Left lung (tissue), 10 donors: ENCODE measurements around the gene HIF1AN. TPM values are rescaled to one million over a fixed set of nuclear protein-coding genes. Genes with fewer than 3 reads are reported as not detected.

Experiments
- ATAC-seq: fragments of 200-7000 bp; cut with Tn5 transposase; one replicate; pipeline ENCODE4 v1.9.1; 2020; ENCODE audit warnings: moderate library complexity
- DNase-seq, 4 donors: peaks; one replicate each; pipeline ENCODE4 v3.0.0-alpha.2; 2013 to 2020
- H3K27ac ChIP-seq, 2 donors: fragments of 200-600 bp; sonication (generic) in 1 of 2; one replicate each; pipeline versions ENCODE4 v1.5.0 to v1.8.0; 2020 to 2021
- H3K27me3 ChIP-seq, 2 donors: fragments of 200-600 bp; sonication (generic) in 1 of 2; one replicate each; pipeline versions ENCODE4 v1.5.0 to v1.8.0; 2020 to 2021
- H3K36me3 ChIP-seq, 2 donors: fragments of 200-600 bp; sonication (generic) in 1 of 2; one replicate each; pipeline versions ENCODE4 v1.5.0 to v1.8.0; 2020 to 2021
- H3K4me1 ChIP-seq, 2 donors: fragments of 200-600 bp; one replicate each; pipeline ENCODE4 v1.8.0; 2021
- H3K4me3 ChIP-seq, 2 donors: fragments of 200-600 bp; sonication (generic) in 1 of 2; one replicate each; pipeline versions ENCODE4 v1.5.0 to v1.8.0; 2020 to 2021; ENCODE audit warnings: mild to moderate bottlenecking in 1 of 2
- H3K9me3 ChIP-seq, 2 donors: fragments of 200-600 bp; sonication (generic) in 1 of 2; one replicate each; pipeline versions ENCODE4 v1.5.0 to v1.8.0; 2020 to 2021
- CTCF ChIP-seq, 2 donors: fragments of 200-600 bp; sonication (generic) in 1 of 2; IDR thresholded peaks; one replicate each; pipeline versions ENCODE4 v1.5.0 to v1.8.0; 2021; ENCODE audit warnings: antibody characterized with exemption in 2 of 2
- intact Hi-C, 2 donors: fragments of 100-400 bp; cut with DNase I; formaldehyde crosslinking; loops; one replicate each; pipeline versions ENCODE4 v1.11.2 to v1.14.2; 2022
- polyA plus RNA-seq, 6 donors: library from polyadenylated mRNA; unstranded; fragments of 120-200 nt; gene quantifications; one replicate each; pipeline ENCODE4 v1.2.1, GENCODE V29; 2013; ENCODE audit not compliant: insufficient read length in 6 of 6
- total RNA-seq, 2 donors: library from RNA; stranded (reverse); fragmentation: NEBNext Ultra II Directional; extraction: Animal tissue kit (Norgen Biotek cat#: 25700); gene quantifications; one replicate each; pipeline ENCODE4 v1.2.1, GENCODE V29; 2021
- donor health status: DM: no; HTN: yes; CAD: no.
- donor health status: DM: no; HTN: no; CAD: no.

Gene HIF1AN
- total and polyA plus RNA-seq, 8 donors, result 35.7 to 41.5 (median 37.9) TPM

- H3K27me3 ChIP-seq, result no peaks in the 10 kb centered on the region
- intact Hi-C loops, result no loop called here
- no peak for ATAC-seq
- no peak overlapping the region for H3K27ac ChIP-seq
- H3K4me1 ChIP-seq, result peaks cover 0 to 28% of the 10 kb centered on the region in 2 donors
- no peak overlapping the region for H3K4me3 ChIP-seq
- no peaks in the 10 kb centered on the region for H3K9me3 ChIP-seq
- H3K36me3 ChIP-seq, result peaks cover 0 to 34% of the 10 kb centered on the region in 2 donors
- no peak for TF ChIP-seq CTCF (IDR thresholded peaks at IDR 0.05)
- no peak for DNase-seq
These were observed 26.4 kb upstream of the HIF1AN start for GRCh38 chr10:100509241-100509840.

DNA sequence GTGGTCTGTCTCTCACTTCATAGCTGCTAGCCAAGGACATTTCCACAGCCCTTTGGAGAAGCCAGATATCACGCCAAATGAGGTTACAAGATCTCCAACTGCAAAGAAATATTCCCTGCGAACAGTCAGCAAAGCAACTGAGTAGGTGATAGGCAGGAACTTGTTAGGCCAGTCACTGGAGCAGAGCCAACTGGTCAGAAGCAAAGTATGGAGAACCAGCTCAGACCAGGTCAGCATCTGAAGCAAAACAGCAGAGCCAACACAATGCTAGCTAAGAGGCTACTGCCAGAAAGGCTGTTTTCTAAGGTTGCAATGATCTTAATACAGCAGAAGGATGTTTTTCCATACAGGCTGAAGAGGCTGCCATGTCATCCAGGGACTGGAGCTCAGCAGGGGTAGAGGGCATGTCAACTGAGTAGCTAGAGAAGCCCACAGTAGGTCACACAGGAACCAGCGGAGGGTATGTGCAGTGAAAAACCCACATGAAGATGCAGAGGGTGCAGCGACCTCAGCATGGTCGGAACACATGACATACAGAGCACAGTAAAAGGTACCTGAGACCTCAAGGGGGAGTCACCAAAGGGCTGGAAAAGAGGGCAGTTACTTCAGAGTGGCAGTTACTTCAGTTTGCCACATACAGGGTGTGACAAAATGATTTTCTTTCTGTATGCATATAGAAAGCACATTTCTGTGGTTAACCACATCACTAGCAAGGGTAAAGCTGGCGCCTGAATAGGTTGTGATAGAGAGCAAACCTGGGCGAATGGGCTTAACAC, 25.0 kb upstream of the HIF1AN start:
- no peak for DNase-seq
- ATAC-seq, result no peak
- Histone ChIP-seq H3K4me3 (no peak overlapping the region), H3K27ac (peak overlapping the region in 1 of 2 donors; percentile 7), H3K36me3 (peaks cover 0 to 40% of the 10 kb centered on the region in 2 donors), H3K4me1 (peaks cover 0 to 28% of the 10 kb centered on the region in 2 donors), H3K27me3 (no peaks in the 10 kb centered on the region), H3K9me3 (no peaks in the 10 kb centered on the region)
- TF ChIP-seq CTCF (IDR thresholded peaks at IDR 0.05), result no peak
- intact Hi-C loops, result loop anchor here in 1 of 2 donors (10.0 kb wide), 1 partner anchor 176 kb away; the partner anchor contains the start of gene PKD2L1

DNA sequence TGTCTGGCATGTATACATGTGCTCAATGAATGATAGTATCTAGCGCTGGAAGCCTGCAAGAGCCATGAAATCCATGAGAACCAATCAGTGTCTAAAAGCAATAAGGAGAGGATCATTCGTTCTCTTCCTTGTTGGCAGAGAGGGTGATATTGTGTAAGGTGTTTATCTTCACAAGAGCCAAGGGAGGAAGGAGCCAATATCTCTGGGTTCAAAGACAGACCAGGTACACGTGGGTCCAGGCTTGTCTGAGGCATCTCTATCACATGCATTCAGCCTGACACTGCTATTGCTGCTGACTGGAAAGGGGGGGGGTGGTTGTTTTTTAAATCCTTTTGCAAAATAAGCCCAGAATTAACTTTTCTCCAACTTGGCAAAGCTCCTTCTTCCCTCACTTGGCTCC, 20.1 kb upstream of the HIF1AN start:
- Histone ChIP-seq H3K36me3 (peaks cover 0 to 31% of the 10 kb centered on the region in 2 donors), H3K4me3 (no peak overlapping the region), H3K4me1 (peaks cover 9 to 27% of the 10 kb centered on the region in 2 donors), H3K9me3 (no peaks in the 10 kb centered on the region), H3K27ac (no peak overlapping the region), H3K27me3 (peaks cover 0 to 13% of the 10 kb centered on the region in 2 donors)
- ATAC-seq, result no peak
- no peak for TF ChIP-seq CTCF (IDR thresholded peaks at IDR 0.05)
- no peak for DNase-seq
- intact Hi-C loops, result loop anchor here in 1 of 2 donors (10.0 kb wide), 1 partner anchor 181 kb away; the partner anchor contains the start of gene PKD2L1

- no peak for TF ChIP-seq CTCF (IDR thresholded peaks at IDR 0.05)
- H3K27ac ChIP-seq, result no peak overlapping the region
- DNase-seq (no peak), ATAC-seq (no peak)
- intact Hi-C loops, result loop anchor here in 1 of 2 donors (10.0 kb wide), 1 partner anchor 182 kb away; the partner anchor contains the start of gene PKD2L1
- H3K36me3 ChIP-seq, result peaks cover 0 to 31% of the 10 kb centered on the region in 2 donors
- peaks cover 0 to 13% of the 10 kb centered on the region in 2 donors for H3K27me3 ChIP-seq
- no peaks in the 10 kb centered on the region for H3K9me3 ChIP-seq
- peaks cover 9 to 17% of the 10 kb centered on the region in 2 donors for H3K4me1 ChIP-seq
- H3K4me3 ChIP-seq, result no peak overlapping the region
These were observed 18.9 kb upstream of the HIF1AN start for GRCh38 chr10:100516847-100517246.

DNA sequence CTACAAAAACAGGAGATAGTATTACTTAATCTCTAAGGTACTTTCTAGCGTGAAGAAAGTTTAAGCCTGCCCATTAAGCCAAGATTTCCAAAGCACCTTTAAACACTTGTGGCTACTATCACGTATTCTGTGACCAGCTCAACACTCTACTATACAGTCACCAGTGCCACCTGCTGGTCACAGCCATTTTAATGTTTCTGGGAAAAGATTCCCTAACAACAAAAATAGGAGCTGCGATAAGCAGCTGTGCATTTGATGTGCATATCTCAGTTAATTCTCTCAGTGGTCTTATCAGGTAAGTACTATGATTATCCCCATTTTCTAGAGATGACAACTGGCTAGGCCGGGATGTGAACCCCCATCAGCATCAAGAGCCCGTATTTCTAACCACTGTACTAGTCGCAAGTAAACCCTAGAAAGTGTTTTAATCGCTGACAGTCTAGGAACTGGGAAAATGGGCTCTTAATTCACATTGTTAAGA, 16.9 kb upstream of the HIF1AN start:
- Histone ChIP-seq H3K27ac (no peak overlapping the region), H3K27me3 (peaks cover 0 to 13% of the 10 kb centered on the region in 2 donors), H3K9me3 (no peaks in the 10 kb centered on the region), H3K4me1 (peaks cover 9 to 17% of the 10 kb centered on the region in 2 donors), H3K36me3 (peaks cover 0 to 37% of the 10 kb centered on the region in 2 donors), H3K4me3 (peak overlapping the region in 1 of 2 donors; percentile 30)
- TF ChIP-seq CTCF (IDR thresholded peaks at IDR 0.05), result peak; percentile 60 to 61
- ATAC-seq (peak; percentile 93), DNase-seq (peak in 3 of 4 donors; percentile 38 to 62 (median 51))
- intact Hi-C loops, result loop anchor here in 1 of 2 donors (10.0 kb wide), 1 partner anchor 184 kb away; the partner anchor contains the start of gene PKD2L1
